ENCODE data around the gene TDRD10. TPM values are rescaled to one million over a fixed set of nuclear protein-coding genes. Genes with fewer than 3 reads are reported as not detected.
"Not testable (repeated sequence)": the region's sequence is repeated elsewhere in the genome, so short reads cannot be mapped to it uniquely, and the experiment has no call there.

The TDRD10 gene
- total RNA-seq, 1 donor from 2014 or later: 5.3 TPM

DNA sequence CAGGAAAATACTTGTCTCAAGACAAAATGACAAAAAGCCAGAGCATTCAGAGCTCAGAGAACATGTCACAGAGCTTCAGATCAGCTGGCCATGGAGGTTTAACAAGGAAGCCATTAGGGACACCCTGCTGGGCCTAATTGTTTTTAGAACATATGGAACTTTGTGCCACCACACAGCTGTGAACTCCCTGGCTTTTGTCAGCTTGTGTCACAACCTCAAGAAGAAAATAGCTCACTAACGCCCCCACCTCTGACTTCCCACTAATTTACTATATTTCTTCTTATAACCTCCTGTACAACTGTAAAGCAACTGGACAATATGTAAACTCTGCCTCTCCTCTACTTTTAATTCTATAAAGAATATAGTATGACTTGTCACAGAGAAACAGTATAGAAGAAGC is 21.0 kb upstream of the TDRD10 start:
- no peak for DNase-seq

DNA sequence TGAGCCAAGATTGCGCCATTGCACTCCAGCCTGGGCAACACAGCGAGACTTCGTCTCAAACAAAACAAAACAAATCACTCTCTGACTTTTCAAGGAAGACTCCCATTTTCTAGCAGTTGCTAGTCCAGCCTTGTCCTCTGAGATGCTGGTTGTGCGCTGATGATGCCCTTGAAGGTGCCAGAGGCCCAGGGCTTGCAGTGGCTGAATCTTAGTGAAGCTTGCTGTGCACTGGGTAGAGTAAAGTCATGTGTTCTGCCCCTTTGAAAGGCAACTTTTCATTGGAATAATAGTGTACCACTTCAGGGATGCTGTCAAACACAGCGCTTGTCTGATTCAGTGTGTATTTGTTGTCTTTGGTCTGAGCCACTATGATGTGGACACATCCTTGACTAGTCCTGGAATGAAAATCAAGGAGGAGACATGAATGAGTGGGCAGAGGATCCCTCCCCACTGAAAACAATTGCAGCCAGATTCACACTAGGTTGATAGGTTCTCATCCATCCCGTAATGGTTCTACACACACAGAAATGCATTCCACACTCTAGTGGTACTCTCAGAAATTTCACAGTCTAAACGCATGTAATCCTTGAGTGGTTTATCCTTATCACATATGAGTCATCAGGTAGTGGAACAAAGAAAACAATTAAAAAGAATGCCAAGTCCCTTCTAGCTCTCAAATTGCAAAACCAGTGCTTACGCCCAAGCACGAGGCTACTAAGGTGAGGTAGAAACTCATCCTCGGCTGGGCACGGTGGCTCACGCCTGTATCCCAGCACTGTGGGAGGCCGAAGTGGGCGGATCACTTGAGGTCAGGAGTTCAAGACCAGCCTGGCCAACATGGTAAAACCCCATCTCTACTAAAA is 17.8 kb upstream of the TDRD10 start:
- DNase-seq: peak; percentile 88

GRCh38 chr1:154485106-154485505 is 16.9 kb upstream of the TDRD10 start:
- peak; percentile 99 for DNase-seq

- DNase-seq: no peak
These were observed 16.0 kb upstream of the TDRD10 start for GRCh38 chr1:154485910-154486496.

DNA sequence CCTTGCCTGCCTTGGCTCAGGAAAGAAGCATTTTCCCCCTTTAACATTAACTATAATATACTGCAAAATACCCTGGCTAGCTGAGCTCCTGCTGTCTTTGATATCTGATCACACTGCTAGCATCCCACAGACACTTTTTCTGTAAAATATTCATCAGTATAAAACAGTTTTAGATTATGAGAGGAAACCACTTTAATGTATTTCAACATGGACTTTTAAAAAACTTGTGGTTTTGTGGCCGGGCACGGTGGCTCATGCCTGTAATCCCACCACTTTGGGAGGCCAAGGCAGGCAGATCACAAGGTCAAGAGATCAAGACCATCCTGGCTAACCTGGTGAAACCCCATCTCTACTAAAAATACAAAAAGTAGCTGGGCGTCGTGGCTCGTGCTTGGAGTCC is 15.3 kb upstream of the TDRD10 start:
- not testable (repeated sequence) for DNase-seq

GRCh38 chr1:154488922-154489321 is 13.1 kb upstream of the TDRD10 start:
- DNase-seq: no peak

DNA sequence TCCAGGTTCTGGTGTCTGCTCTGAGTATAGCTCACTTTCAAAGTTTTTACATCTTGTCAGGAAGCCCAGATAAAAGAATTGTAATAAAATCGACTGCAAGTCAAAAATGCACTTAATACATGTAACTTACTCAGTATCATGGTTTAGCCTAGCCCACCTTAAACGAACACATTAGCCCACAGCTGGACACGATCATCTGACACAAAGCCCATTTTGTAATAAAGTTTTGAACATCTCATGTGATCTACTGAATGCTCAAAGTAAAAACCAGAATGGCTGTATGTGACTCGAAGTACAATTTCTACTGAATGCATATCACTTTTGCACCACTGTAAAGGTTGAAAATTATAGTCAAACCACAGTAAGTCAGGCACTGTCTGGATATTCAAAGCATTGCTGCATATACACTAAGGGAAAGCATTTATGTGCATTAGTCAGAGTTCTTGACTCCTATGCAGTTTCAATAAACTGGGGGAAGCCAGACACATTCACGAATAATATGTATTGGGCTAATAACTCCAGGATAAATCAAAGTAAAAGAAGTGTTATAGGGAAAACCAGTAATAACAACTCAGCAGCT is 12.2 kb upstream of the TDRD10 start:
- DNase-seq: no peak

DNA sequence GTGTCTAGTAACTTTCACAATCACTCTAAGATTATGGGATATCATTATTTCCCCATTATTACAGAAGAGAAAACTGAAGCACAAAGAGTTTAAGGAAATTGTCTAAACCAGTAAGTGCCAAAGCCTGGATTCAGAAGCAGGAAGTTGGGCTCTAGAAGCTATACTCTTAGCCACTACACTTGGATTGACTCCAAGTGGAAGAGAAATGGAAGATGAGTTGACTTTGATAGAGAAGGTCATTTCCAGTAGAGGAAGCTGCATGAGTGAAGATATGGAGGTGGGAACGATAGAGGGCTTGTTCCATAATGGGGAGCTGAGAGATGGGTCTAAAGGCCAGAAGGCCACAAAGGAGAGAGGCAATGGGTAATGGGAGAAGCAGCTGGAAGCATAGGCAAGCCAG is 11.7 kb upstream of the TDRD10 start:
- peak; percentile 56 for DNase-seq

GRCh38 chr1:154492115-154492514 is 9.9 kb upstream of the TDRD10 start:
- DNase-seq: no peak

- peak; percentile 88 for DNase-seq
These were observed 8.7 kb upstream of the TDRD10 start for GRCh38 chr1:154493276-154493675.

DNA sequence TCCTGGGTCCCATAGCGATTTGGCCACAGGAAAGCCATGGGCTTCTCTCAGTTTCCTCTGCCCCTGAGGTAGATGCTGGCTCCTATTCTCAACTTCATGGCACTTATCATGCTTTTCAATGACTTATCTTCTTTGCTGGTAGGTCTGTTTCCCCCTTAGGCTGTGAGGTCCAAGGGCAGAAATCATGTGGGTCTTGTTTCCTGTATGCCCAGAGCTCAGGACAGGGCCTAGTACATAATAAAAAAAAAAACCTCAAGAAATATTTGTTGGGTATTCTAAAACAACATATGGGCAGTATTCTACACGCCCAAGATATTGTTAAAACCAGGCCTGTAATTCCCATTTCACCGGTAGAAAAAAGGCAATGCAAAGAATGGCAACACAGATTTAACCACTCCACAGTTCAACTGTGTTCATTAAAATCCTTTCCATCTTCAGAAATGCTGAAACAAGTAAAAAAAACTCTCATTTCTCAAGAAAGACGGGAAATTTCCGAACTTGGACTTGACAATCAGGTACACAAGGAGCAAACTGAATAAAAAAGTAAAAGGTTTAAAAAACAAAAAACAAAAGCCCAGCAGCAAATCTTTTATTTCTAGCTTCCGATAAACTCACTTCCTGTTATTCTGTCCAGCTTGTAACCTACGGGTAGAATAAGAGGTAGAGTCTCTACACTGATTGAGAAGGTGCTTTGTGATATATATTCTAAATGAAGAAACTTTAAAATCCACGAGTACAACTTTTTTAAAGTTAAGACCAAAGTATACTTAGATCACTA is 6.3 kb upstream of the TDRD10 start:
- DNase-seq: peak; percentile 64

GRCh38 chr1:154496383-154496782 is 5.6 kb upstream of the TDRD10 start:
- peak; percentile 37 for DNase-seq

GRCh38 chr1:154497026-154497806 is 4.8 kb upstream of the TDRD10 start:
- DNase-seq: peak; percentile 92

- DNase-seq: peak; percentile 58
These were observed 2.6 kb upstream of the TDRD10 start for GRCh38 chr1:154499446-154499845.

GRCh38 chr1:154500533-154500932 is 1.5 kb upstream of the TDRD10 start:
- peak; percentile 38 for DNase-seq

DNA sequence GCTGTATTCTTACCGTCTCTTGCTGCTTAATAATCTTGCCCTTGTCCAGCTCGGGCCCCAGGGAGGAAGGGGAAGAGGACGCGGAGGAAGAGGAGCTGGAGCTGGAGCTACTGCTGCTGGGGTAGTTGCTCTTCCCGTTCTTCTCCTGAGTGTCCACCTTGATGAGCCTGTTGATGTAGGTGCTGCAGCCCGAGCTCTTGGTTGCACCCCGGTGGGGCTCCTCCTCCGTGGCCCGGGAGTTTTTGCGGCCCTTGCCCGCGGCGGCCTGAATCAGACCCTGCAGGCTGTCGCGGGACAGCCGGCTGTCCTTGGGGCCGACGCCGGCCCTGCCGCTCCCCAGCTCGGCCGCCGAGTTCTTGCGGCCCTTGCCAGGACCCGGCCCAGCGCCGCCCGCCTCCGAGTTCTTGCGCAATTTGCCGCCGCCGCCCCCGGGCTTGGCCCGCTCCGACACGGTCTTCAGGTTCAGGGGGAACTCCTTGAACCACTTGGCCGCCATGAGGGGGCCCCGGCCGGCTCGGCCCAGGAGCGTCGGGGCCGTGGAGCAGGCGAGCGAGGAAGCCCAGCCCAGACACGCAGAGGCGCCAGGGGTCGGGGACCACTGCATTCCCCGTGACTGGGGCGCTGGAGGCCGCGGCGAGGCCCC is 475 bp upstream of the TDRD10 start:
- DNase-seq: peak; percentile 51

- peak; percentile 56 for DNase-seq
These were observed 711 bp downstream of the TDRD10 start for GRCh38 chr1:154502744-154503115.

DNA sequence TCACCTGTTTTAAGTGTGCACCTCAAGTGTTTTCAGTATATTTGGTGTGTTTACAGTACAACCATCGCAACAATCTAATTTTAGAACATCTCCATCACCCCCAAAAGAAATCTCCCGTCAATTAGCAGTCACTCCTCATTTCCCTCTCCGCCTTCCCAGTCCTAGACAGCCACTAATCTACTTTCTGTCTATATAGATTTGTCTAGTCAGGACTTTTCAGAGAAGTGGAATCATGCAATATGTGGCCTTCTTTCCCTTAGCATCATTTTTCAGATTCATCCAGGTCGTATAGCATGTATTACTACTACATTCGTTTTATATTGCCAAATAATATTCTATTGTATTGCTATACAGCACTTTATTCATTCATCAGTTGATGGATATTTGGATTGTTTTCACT is 1.9 kb downstream of the TDRD10 start:
- no peak for DNase-seq

GRCh38 chr1:154512760-154513159 is 10.7 kb downstream of the TDRD10 start:
- DNase-seq: no peak

GRCh38 chr1:154514066-154514553 is 12.1 kb downstream of the TDRD10 start:
- DNase-seq: no peak

DNA sequence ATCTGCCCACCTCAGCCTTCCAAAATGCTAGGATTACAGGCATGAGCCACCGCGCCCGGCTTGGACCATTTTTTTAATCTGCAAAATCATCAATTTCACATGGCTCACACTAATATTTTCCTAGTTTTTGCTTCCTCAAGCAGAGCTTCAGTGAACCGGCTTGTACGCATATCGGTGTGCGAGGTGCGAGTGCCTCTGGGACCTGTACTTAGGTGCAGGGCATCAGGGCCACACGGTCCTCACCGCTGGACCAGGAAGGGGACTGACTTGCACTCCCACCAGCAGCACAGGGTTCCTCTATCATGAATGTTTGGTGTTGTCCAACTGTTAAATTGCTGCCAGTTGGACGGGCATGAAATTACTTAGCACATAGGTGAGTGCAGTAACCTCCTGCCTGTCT is 15.6 kb downstream of the TDRD10 start:
- no peak for DNase-seq

GRCh38 chr1:154519591-154519991 is 17.6 kb downstream of the TDRD10 start:
- DNase-seq: no peak
